ENCODE data around the gene C11orf68. TPM values are rescaled to one million over a fixed set of nuclear protein-coding genes. Genes with fewer than 3 reads are reported as not detected.

C11orf68 gene
- total RNA-seq, 4 donors from 2014 or later, result 20.8 to 30.7 (median 23.9) TPM

GRCh38 chr11:65900125-65900898 is 18.6 kb downstream of the C11orf68 start, which contains the start of gene FOSL1:
Gene FOSL1, minus strand, starts transcription at chr11:65900388. Its CDS starts 49 bp downstream, at chr11:65900339.
- intact Hi-C loops (cut with DNase I; ENCODE audit: low total_unique reads) (loop anchor here (2.0 kb wide), 1 partner anchor 14 kb away; no protein-coding TSS in a partner anchor), in situ Hi-C loops (cut with MboI; ENCODE audit: low sequenced_read_pairs in 4 of 4) (no loop called here)
- peak within 1 kb of the TSS in 3 of 4 donors; percentile 37 to 63 (median 53) for H3K27ac ChIP-seq
- H3K36me3 ChIP-seq, result no peaks in the 10 kb centered on the region
- ATAC-seq (peak; percentile 81 to 88), DNase-seq (peak; percentile 71 to 83)
- TF ChIP-seq CTCF (IDR thresholded peaks at IDR 0.05 in 4 of 5, conservative IDR thresholded peaks at IDR 0.05 in 1 of 5), result no peak
- TF ChIP-seq POLR2A (IDR thresholded peaks at IDR 0.05), result peak; percentile 76 to 83
- H3K4me3 ChIP-seq, result peak within 1 kb of the TSS; percentile 43 to 71 (median 64)
- peaks cover 12 to 26% (median 16%) of the 10 kb centered on the region in 3 donors for H3K27me3 ChIP-seq
- H3K9me3 ChIP-seq, result no peaks in the 10 kb centered on the region
- H3K4me1 ChIP-seq, result peaks cover 0 to 10% of the 10 kb centered on the region in 2 donors

GRCh38 chr11:65899356-65900124 is 19.3 kb downstream of the C11orf68 start:
- DNase-seq (no peak), ATAC-seq (peak; percentile 40 to 42)
- peak overlapping the region; percentile 43 to 71 (median 64) for H3K4me3 ChIP-seq
- TF ChIP-seq CTCF (IDR thresholded peaks at IDR 0.05 in 4 of 5, conservative IDR thresholded peaks at IDR 0.05 in 1 of 5) (no peak), POLR2A (IDR thresholded peaks at IDR 0.05) (peak in 1 of 2 donors; percentile 30)
- H3K27me3 ChIP-seq, result peaks cover 12 to 26% (median 16%) of the 10 kb centered on the region in 3 donors
- intact Hi-C loops (cut with DNase I; ENCODE audit: low total_unique reads), result loop anchor here (2.0 kb wide), 1 partner anchor 15 kb away; no protein-coding TSS in a partner anchor
- H3K36me3 ChIP-seq, result no peaks in the 10 kb centered on the region
- peaks cover 0 to 10% of the 10 kb centered on the region in 2 donors for H3K4me1 ChIP-seq
- in situ Hi-C loops (cut with MboI; ENCODE audit: low sequenced_read_pairs in 4 of 4), result no loop called here
- peak overlapping the region in 3 of 4 donors; percentile 37 to 63 (median 53) for H3K27ac ChIP-seq
- H3K9me3 ChIP-seq, result no peaks in the 10 kb centered on the region

- Histone ChIP-seq H3K27ac (peak overlapping the region in 2 of 4 donors; percentile 37 to 63), H3K27me3 (peaks cover 12 to 26% (median 16%) of the 10 kb centered on the region in 3 donors)
- no peak for ATAC-seq
Measured at GRCh38 chr11:65898656-65899355, 20.1 kb downstream of the C11orf68 start.

More at GRCh38 chr11:65898656-65899355, 20.1 kb downstream of the C11orf68 start:
- intact Hi-C loops (cut with DNase I; ENCODE audit: low total_unique reads), result no loop called here
- Histone ChIP-seq H3K9me3 (no peaks in the 10 kb centered on the region), H3K4me1 (peaks cover 0 to 11% of the 10 kb centered on the region in 2 donors), H3K4me3 (peak overlapping the region; percentile 43 to 71 (median 64)), H3K36me3 (no peaks in the 10 kb centered on the region)
- in situ Hi-C loops (cut with MboI; ENCODE audit: low sequenced_read_pairs in 4 of 4), result no loop called here
- TF ChIP-seq POLR2A (IDR thresholded peaks at IDR 0.05), result peak in 1 of 2 donors; percentile 50
- no peak for TF ChIP-seq CTCF (IDR thresholded peaks at IDR 0.05 in 4 of 5, conservative IDR thresholded peaks at IDR 0.05 in 1 of 5)
- DNase-seq, result no peak
